Left forelimb (tissue), 1 donor: Measurements from ENCODE around the gene PORCN.

Source experiments
- DNase-seq: peaks from one replicate; pipeline ENCODE4 v3.0.0-alpha.2; 2018; ENCODE audit warnings: low spot score

The PORCN gene

DNA sequence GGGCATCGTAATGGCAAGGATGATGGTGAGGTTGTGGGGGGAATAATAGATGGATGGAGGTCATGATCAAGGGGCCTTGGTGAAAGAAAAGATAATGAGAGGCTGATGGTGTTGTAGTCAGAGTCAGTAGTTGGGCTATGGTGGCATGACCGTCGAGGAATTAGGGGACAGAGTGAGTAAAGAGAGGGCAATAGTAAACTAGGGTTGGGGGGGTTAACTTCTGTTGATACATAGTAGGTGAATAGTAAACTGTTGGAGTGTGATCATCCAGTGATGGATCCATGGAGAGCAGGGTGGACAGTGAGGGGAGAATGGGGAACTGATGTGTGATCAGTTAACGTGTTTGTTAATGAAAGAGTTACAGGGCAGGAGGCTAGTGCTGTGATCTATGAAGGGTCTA lies 31.9 kb upstream of the PORCN start:
- DNase-seq = no peak

DNA sequence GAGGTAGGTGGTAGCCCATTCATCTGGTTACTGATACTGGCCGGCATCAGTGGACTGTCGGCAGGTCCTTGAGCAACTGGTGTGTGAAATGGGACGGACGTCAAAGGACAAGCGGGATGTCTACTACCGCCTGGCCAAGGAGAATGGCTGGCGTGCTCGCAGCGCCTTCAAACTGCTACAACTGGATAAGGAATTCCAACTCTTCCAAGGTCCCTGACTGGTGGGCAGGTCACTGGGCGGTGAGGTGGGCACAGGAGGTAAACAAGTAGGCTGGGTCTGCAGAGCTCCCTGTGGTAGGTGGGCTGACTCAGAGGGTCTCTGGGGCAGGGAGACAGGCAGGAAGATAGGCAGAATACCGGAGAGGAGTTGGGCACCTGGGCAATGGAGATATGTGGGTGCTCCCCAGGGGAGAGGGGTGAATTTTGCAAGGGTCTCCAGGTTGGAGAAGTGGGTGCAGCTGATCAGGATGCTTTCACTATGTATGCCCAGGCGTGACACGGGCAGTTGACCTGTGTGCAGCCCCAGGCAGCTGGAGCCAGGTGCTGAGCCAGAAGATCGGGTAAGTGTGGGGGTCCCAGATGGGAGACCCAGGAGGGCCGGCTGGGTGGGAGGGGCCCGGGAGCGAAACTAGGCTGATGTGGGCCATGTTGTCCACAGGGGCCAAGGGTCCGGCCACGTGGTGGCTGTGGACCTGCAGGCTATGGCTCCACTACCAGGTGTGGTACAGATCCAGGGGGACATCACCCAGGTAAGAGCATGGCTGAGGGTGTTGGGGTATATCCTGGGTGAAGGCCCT lies 30.6 kb upstream of the PORCN start:
- DNase-seq = no peak

DNA sequence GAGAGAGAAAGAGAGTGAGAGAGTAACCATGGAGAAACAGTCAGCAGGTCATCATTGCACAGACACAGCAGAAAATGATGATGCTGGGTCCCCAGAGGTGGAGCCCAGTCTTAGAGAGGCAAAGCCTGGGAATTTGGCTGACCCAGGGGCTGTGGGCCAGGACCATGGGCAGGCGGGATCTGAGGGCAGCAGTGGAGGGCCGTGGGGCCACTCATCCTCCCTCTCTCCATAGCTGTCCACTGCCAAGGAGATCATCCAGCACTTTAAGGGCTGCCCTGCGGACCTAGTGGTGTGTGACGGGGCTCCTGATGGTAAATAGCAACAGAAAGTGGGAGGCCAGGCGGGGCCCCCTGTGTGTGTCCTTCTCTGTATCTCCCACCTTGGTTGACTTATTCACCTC lies 30.0 kb upstream of the PORCN start:
- no peak for DNase-seq

- DNase-seq = no peak
These were observed 28.6 kb upstream of the PORCN start for GRCh38 chrX:48480142-48480541.

DNA sequence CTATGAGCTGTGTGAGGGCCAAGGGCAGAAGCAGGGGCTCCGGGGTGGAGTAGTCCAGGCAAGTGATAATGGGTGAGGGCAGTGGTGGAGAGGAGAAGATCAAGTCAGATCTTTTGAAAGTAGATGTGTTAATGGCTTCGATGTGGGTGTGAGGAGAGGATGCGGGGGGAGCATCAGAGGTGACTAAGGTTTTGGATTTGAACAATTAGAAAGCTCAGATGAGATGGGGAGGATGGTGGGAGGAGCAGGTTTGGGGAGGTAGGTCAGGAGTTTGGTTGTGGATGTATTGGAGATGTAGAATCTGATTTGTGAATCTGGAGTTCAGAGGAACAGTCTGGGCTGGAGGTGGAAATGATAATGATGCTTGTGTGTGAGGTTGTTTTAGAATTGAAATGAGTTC lies 28.2 kb upstream of the PORCN start:
- DNase-seq = no peak

DNA sequence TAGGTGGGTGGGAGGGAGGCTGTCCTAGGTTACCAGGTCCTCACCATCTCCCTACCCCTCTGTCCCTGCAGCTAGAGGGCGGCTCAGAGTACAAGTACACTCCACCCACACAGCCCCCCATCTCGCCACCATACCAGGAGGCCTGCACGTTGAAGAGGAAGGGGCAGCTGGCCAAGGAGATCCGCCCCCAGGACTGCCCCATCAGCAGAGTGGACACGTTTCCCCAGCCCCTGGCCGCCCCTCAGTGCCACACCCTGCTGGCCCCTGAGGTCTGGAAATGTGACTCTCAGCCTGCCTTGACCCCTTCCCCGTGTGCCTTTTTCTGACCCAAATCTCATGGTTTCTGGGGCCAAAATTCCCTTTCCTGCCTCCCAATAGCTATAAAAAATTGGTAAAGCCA lies 26.3 kb upstream of the PORCN start:
- DNase-seq = no peak

DNA sequence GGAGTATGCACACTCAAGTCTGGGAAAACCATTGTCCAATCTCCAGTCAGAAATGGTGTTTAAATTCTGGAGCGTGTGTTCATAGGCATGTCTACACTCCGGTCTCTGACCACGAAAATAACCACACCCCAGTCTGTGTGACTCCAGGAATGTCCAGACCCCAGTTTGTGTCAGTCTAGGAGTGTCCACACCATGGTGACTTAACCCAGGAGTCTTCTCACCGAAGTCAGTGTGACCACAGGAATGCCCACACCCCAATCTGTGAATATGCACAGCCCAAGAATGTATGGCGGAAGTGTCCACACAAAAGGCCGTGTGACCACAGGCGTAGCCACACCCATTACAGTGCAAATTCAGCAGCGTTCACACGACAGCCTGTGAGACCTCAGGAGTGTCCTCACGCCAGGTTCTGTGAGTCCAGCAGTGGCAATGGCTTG lies 21.4 kb upstream of the PORCN start:
- DNase-seq = no peak

GRCh38 chrX:48488034-48488433 lies 20.8 kb upstream of the PORCN start:
- no peak for DNase-seq

DNA sequence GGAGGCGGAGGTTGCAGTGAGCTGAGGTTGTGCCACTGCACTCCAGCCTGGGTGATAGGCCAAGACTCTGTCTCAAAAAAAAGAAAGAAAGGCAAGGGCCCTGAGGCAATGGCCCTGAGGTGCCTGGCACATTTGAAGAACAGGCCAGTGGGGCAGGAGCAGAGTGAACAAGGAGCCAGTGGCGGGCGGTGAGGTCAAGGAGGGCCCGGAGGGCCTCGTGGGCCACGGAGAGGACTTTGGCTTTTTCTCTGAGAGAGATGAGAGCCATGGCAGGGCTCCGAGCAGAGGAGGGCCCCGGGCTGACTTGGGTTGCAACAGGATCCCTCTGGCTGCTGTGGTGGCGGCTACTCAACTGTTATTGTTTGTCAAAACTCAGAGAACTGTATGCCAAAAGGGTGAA lies 19.5 kb upstream of the PORCN start:
- no peak for DNase-seq

GRCh38 chrX:48489892-48490291 lies 18.9 kb upstream of the PORCN start:
- no peak for DNase-seq

- DNase-seq = no peak
These were observed 18.1 kb upstream of the PORCN start for GRCh38 chrX:48490661-48491060.

- DNase-seq = no peak
These were observed 17.0 kb upstream of the PORCN start for GRCh38 chrX:48491809-48492208.

GRCh38 chrX:48492293-48492910 lies 16.4 kb upstream of the PORCN start:
- DNase-seq = no peak

DNA sequence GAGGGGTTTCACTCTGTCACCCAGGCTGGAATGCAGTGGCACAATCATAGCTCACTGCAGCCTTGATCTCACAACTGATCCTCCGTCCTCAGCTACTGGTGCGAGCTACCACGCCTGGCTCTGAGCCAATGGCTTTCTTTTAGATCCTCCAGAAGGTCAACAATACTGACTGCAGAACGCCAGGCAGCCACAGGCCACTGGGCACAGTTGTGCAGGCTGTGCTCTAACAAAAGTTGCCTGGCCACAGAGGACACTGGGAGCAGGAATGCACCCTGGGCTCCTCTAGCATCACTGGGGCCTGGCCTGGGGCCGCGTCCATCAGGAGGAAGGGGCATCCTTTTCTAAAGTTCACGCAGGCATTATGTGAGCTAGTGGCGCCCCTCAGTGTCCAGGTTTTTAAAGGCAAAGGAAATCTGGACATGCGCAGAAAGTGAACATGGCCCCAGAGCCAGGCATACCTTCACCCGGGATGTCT lies 14.9 kb upstream of the PORCN start:
- no peak for DNase-seq

GRCh38 chrX:48496660-48497059 lies 12.1 kb upstream of the PORCN start:
- DNase-seq = no peak

DNA sequence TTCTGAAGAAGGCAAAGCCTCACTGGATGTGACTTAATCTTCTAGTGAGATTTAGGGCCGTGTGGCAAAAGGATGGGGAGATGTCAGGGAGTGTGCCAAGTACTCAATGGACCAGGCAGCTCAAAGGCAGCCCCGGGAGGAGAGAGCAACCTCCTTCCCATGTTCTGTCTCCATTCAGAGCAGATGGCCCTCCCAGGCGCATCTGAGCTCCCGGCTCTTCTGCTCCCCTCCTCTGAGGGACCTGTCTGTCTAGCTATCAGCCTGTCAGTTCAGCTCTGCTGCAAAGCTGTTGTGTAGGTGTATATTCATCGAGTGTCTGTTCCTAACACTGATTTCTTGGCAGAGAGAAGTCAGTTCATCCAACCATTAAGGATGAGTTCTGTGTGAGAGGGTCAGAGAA lies 10.9 kb upstream of the PORCN start:
- no peak for DNase-seq

- DNase-seq = no peak
These were observed 10.4 kb upstream of the PORCN start for GRCh38 chrX:48498374-48498809.

GRCh38 chrX:48504261-48504660 lies 4.5 kb upstream of the PORCN start:
- no peak for DNase-seq

DNA sequence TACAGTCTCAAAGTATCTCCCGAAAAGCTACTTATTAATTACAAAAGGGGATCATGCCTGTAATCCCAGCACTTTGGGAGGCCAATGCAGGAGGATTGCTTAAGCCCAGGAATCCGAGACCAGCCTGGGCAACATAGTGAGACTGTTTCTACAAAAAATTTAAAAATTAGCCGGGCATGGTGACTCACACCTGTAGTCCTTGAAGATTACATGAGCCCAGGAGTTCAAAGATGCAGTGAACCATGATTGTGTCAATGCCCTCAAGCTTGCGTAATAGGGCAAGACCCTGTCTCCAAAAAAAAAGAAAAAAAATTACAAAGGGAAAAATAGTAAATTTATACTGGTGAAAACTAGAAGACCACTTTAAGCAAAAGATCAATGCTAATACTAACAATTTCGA lies 3.3 kb upstream of the PORCN start:
- no peak for DNase-seq

DNA sequence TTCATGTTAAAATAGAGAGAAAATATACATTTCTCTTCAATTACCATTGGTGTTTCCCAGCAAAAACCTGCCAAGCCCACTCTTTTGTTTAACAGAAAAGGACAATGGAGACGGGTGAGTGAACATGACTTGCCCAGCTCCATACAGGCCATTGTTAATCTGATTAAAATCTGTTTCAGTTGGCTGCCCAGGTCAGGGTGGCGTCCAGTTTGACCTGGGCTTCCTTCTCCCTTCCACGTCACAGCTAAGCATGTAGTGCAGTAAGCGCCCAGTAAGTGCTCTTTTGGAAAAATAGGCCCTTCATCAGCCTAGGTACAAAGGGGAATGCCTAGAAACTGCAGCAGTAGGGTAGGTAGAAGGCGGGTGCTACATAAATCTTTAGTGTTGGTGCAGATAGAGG lies 1.5 kb upstream of the PORCN start:
- DNase-seq = no peak

GRCh38 chrX:48509245-48509590 lies 426 bp downstream of the PORCN start:
- no peak for DNase-seq

GRCh38 chrX:48509619-48510018 lies 827 bp downstream of the PORCN start:
- no peak for DNase-seq

- no peak for DNase-seq
These were observed 2.8 kb downstream of the PORCN start for GRCh38 chrX:48511560-48511959.
